Gastroesophageal sphincter (tissue), 4 donors: ENCODE data around the gene PET100. TPM values are rescaled to one million over a fixed set of nuclear protein-coding genes. Genes with fewer than 3 reads are reported as not detected.

Experiments used
- ATAC-seq: fragments of 150-250 bp; one replicate; pipeline ENCODE4 v1.9.1; 2016; ENCODE audit warnings: mild to moderate bottlenecking, moderate library complexity
- H3K27ac ChIP-seq, 4 donors: fragments of 200-600 bp; sonication (generic) in 3 of 4; 1 replicate in 3 of 4; 2 replicates in 1 of 4; pipeline ENCODE4 v1.5.1; 2016 to 2019
- H3K27me3 ChIP-seq: fragments of 200-600 bp; sonication (generic); one replicate; pipeline ENCODE4 v1.5.1; 2019
- H3K36me3 ChIP-seq, 2 donors: fragments of 200-600 bp; sonication (generic); one replicate each; pipeline ENCODE4 v1.5.1; 2019; ENCODE audit warnings: control low read depth in 1 of 2
- H3K4me1 ChIP-seq, 3 donors: fragments of 200-600 bp; sonication (generic); 1 replicate in 2 of 3; 2 replicates in 1 of 3; pipeline ENCODE4 v1.5.1; 2016 to 2019; ENCODE audit warnings: control low read depth in 2 of 3
- H3K4me3 ChIP-seq, 2 donors: fragments of 200-600 bp; sonication (generic); one replicate each; pipeline ENCODE4 v1.5.1; 2019; ENCODE audit warnings: mild to moderate bottlenecking in 1 of 2, moderate library complexity in 1 of 2
- H3K9me3 ChIP-seq, 3 donors: fragments of 200-600 bp; sonication (generic); one replicate each; pipeline ENCODE4 v1.5.1; 2017 to 2019; ENCODE audit warnings: control low read depth in 2 of 3
- CTCF ChIP-seq, 4 experiments: fragments of 200-600 bp in 2 of 4; fragments of 450-650 bp in 2 of 4; sonication (generic) in 1 of 4; IDR thresholded peaks; one replicate each; pipeline ENCODE4 v1.5.1; 2017 to 2019; ENCODE audit warnings: antibody characterized with exemption in 4 of 4, mild to moderate bottlenecking in 2 of 4, moderate library complexity in 2 of 4
- EP300 ChIP-seq: sonication (generic); formaldehyde crosslinking; IDR thresholded peaks from one replicate; pipeline ENCODE4 v1.6.1; 2017; ENCODE audit warnings: antibody characterized with exemption, mild to moderate bottlenecking
- POLR2A ChIP-seq, 2 donors: fragments of 450-650 bp; IDR thresholded peaks; one replicate each; pipeline ENCODE4 v1.6.1; 2017; ENCODE audit warnings: antibody characterized with exemption in 2 of 2, mild to moderate bottlenecking in 2 of 2, moderate library complexity in 1 of 2
- POLR2AphosphoS5 ChIP-seq: sonication (generic); formaldehyde crosslinking; IDR thresholded peaks from one replicate; pipeline ENCODE4 v1.6.1; 2017; ENCODE audit warnings: antibody characterized with exemption
- WGBS, 2 donors: methylation state at CpG; one replicate each; pipeline ENCODE4 v1.1.5; 2018; ENCODE audit warnings: low coverage in 1 of 2; 5-methylcytosine and 5-hydroxymethylcytosine counted together
- total RNA-seq, 4 donors: library from RNA; depleted of rRNA; stranded (reverse); fragments of >200 nt; gene quantifications; one replicate each; pipeline ENCODE4 v1.1.0, GENCODE V29; 2016

The PET100 gene
- total RNA-seq, 4 donors from 2014 or later: 12.0 to 26.8 (median 17.8) TPM

DNA sequence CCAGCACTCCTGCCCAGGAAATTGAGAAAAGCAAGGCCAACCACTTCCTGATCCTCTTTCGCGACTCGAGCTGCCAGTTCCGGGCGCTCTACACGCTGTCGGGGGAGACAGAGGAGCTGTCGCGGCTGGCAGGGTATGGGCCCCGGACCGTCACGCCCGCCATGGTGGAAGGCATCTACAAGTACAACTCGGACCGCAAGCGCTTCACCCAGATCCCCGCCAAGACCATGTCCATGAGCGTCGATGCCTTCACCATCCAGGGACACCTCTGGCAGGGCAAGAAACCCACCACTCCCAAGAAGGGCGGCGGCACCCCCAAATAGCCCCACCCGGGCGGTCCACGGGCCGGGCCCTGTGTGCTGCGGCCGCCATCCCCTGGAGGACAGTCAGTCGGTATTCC lies 11.9 kb upstream of the PET100 start:
- Histone ChIP-seq H3K4me1 (no peaks in the 10 kb centered on the region), H3K9me3 (no peaks in the 10 kb centered on the region), H3K27me3 (no peaks in the 10 kb centered on the region), H3K4me3 (no peak overlapping the region), H3K36me3 (peaks cover 0 to 58% of the 10 kb centered on the region in 2 donors), H3K27ac (no peak overlapping the region)
- TF ChIP-seq EP300 (no peak), POLR2AphosphoS5 (no peak), POLR2A (IDR thresholded peaks at IDR 0.05) (no peak), CTCF (IDR thresholded peaks at IDR 0.05) (no peak)
- ATAC-seq: no peak
- no CpG with 5 or more reads among the region's 28 CpGs for WGBS, 2 donors

- peaks cover 0 to 64% of the 10 kb centered on the region in 2 donors for H3K36me3 ChIP-seq
- H3K27ac ChIP-seq: no peak overlapping the region
- 29 to 46% methylated on average over 2 to 3 of the region's 4 CpGs for WGBS, 2 donors
Observed at GRCh38 chr19:7618348-7618747, 11.2 kb upstream of the PET100 start.

DNA sequence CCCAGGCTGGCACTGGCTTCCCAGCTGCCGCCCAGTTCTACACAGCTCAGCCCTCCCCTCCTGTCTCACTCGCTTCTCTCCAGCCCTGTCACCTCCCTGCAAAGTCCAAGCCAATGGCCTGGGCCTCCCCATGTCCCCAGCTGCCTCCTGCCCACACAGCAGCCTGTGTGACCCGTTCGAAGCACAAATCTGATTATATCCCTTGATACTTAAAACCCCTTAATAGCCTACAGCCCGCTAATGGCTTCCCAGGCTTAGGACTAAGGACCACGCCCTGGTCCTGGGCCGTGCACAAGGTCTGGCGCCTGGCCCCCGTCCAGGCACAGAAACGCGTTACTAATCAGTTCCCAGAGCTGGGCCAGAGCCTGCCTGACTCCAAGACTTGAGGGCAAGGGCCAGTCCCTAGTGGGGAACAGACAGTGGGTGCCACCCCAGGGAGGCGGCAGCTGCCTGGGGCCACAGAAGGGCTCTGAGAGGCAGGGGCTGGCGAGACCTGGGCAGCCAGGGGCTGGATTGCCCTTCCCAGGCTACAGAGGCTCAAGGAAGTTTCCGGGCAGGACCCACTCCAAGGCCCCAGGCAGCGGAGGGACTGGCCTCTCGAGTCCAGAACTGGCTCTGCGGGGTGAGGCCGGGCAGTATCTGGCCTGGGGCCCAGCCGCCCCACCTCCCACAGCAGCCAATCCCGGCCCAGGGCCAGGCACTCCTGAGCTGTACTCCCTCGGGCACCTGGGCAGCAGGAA lies 10.7 kb upstream of the PET100 start:
- Histone ChIP-seq H3K36me3 (peaks cover 0 to 70% of the 10 kb centered on the region in 2 donors), H3K9me3 (no peaks in the 10 kb centered on the region), H3K4me1 (no peaks in the 10 kb centered on the region), H3K27ac (no peak overlapping the region), H3K4me3 (no peak overlapping the region), H3K27me3 (no peaks in the 10 kb centered on the region)
- 60 to 69% methylated on average over 1 to 3 of the region's 21 CpGs for WGBS, 2 donors
- ATAC-seq: no peak
- TF ChIP-seq EP300: no peak
- TF ChIP-seq CTCF (IDR thresholded peaks at IDR 0.05): no peak
- TF ChIP-seq POLR2AphosphoS5: no peak
- TF ChIP-seq POLR2A (IDR thresholded peaks at IDR 0.05): no peak

More at GRCh38 chr19:7618348-7618747, 11.2 kb upstream of the PET100 start:
- H3K27me3 ChIP-seq: no peaks in the 10 kb centered on the region
- ATAC-seq: no peak
- TF ChIP-seq EP300 (no peak), POLR2AphosphoS5 (no peak), POLR2A (IDR thresholded peaks at IDR 0.05) (no peak), CTCF (IDR thresholded peaks at IDR 0.05) (no peak)
- no peak overlapping the region for H3K4me3 ChIP-seq
- H3K9me3 ChIP-seq: no peaks in the 10 kb centered on the region
- no peaks in the 10 kb centered on the region for H3K4me1 ChIP-seq

GRCh38 chr19:7619671-7620441 lies 9.7 kb upstream of the PET100 start:
- Histone ChIP-seq H3K27ac (no peak overlapping the region), H3K27me3 (no peaks in the 10 kb centered on the region), H3K4me1 (no peaks in the 10 kb centered on the region), H3K4me3 (no peak overlapping the region), H3K36me3 (peaks cover 0 to 79% of the 10 kb centered on the region in 2 donors), H3K9me3 (no peaks in the 10 kb centered on the region)
- ATAC-seq: no peak
- 90 to 97% methylated on average over 2 to 6 of the region's 48 CpGs for WGBS, 2 donors
- TF ChIP-seq POLR2A (IDR thresholded peaks at IDR 0.05) (no peak), EP300 (no peak), POLR2AphosphoS5 (no peak), CTCF (IDR thresholded peaks at IDR 0.05) (no peak)
